Measurements from ENCODE around the gene ZYG11A.

Gene ZYG11A

DNA sequence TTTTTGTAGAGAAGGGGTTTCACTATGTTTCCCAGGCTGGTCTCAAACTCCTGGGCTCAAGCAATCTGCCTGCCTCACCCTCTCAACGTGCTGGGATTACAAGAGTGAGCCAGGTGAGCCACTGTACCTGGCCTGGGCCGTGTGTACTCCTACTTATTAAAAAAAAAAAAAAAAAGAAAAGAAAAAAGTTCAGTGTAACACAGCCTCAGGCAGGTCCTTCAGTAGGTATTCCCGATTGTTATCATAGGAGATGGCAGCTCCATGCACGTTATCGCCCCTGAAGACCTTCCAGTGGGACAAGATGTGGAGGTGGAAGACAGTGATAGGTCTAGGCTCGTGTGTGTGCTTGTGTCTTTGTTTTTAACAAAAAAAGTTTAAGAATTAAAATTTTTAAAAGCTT lies 75.6 kb downstream of the ZYG11A start:
- DNase-seq (ENCODE audit: low read depth) = no peak

- no peak for DNase-seq (ENCODE audit: low read depth)
Measured at GRCh38 chr1:52919051-52919722, 76.6 kb downstream of the ZYG11A start.

DNA sequence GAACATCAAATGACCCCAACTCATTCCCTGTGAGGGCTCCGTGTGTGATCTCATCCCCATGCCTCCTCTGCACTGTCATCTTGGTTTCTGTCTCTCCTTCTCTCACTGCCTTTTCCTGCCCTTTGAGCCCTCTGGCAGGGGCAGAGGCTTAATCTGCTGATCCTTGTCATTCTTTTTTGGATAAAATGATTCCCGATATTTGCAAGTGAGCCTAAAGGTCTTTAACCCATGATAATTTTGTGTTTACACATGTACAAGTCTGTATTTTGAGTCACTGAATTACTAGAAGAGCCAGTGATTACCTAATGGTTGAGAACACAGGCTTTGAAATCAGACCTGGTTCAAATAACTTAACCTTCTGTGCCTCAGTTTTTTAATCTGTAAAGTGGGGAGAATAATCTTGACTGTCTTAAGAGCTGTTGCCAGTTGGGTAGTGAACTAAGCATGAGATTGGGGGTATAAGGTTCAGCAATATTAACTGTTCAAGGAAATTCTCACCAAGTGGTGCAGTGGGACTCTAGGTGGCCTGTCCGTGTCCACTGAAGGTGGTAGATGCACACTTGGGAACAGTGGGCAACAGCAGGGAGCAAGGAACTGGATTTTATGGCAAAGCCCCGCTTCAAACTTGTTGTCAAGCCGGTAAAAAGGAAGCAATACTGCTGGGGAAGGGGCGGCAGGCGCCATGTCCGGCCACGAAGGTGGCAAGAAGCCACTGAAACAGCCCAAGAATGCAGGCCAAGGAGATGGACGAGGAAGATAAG lies 77.3 kb downstream of the ZYG11A start:
- DNase-seq (ENCODE audit: low read depth) = no peak

GRCh38 chr1:52920791-52921291 lies 78.3 kb downstream of the ZYG11A start:
- no peak for DNase-seq (ENCODE audit: low read depth)

DNA sequence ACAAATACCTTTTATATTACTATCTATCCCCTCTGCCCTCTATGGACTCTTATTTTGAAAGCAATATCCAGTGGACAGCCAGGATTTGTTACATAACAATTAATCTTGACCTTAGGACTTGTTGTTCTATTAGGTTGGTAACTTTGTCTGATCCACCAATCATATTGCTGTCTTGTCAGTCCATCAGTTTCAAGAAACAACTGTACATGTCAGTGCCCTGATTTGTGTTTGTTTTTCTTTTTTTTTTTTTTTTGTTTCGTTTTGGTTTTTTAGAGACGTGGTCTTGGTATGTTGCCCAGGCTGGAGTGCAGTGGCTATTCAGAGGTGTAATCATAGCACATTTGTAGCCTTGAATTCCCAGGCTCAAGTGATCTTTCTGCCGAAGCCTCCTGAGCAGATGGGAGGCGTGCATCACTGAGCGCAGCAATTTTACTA lies 83.0 kb downstream of the ZYG11A start:
- DNase-seq (ENCODE audit: low read depth) = no peak

GRCh38 chr1:52926864-52927211 lies 84.3 kb downstream of the ZYG11A start:
- DNase-seq (ENCODE audit: low read depth) = no peak

GRCh38 chr1:52927212-52928014 lies 84.9 kb downstream of the ZYG11A start, which contains the start of gene SCP2:
Gene SCP2, plus strand, starts transcription at chr1:52927276. Its CDS starts 121 bp downstream, at chr1:52927397.
- DNase-seq (ENCODE audit: low read depth) = peak; percentile 52

DNA sequence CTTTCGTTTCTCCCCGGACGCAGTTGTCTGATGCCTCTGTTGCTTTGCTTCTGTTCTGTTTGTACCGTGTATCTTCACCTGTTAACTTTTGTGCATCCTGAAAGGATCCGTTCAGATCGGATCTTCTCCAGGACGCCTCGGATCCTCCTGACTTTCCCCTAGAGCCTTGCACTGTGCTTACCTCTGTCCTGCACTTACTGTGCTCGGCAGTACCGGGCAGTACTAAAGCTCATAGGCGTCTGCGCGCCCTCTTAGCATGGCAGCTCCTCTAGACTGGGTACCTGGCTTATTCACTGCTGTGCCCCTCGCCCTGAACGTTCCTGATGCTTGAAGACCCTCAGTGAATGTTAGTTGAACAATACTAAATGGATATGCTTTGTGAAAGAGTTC lies 85.5 kb downstream of the ZYG11A start:
- DNase-seq (ENCODE audit: low read depth) = no peak

DNA sequence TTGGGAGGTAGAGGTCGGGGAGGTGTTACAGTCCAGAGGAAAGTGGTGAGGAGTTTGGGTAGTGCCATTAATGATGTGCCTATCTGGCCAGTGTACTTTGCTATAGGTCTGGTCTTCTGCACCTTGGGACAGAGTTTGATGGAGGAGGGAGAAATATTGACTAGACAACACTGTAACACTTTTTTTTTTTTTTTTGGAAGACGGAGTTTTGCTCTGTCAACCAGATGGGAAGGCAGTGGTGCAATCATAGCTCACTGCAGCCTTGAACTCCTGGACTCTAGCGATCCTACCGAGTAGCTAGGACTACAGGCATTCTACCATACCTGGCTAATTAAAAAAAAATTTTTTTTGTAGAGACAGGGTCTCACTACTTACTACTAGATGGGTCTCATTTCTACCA lies 86.5 kb downstream of the ZYG11A start:
- no peak for DNase-seq (ENCODE audit: low read depth)

- DNase-seq (ENCODE audit: low read depth) = no peak
Measured at GRCh38 chr1:52937433-52938182, 95.0 kb downstream of the ZYG11A start.

DNA sequence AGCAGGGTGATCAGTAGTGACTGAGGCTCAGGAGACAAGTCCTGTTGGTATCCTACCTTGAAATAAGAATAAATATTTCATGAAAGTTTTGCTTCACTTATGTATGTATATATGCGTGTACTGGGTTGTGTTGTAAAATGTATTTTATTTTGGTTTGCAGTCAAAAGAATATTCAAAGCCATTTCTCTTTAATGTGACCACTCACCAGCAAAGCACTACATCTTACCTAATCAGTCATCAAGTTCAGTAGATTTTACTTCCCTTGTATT lies 95.6 kb downstream of the ZYG11A start:
- DNase-seq (ENCODE audit: low read depth) = no peak

- no peak for DNase-seq (ENCODE audit: low read depth)
Measured at GRCh38 chr1:52943876-52944416, 101.4 kb downstream of the ZYG11A start.

DNA sequence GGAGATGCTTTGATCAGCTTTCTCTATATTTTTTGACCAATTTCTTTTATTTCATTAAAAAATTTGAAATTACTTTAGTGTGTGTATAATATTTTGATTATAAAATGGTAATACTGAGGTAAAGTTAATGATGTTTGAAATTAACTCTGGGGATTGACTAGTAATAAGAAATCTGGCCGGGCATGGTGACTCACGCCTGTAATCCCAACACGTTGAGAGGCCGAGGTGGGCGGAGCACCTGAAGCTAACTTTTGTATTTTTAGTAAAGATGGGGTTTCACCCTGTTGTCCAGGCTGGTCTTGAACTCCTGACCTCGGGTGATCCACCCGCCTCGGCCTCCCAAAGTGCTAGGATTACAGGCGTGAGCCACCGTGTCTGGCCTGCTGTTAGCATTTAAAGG lies 102.0 kb downstream of the ZYG11A start:
- no peak for DNase-seq (ENCODE audit: low read depth)

Measured in stromal cell of bone marrow (primary cell).